Activated CD4-positive, alpha-beta memory T cell treated with anti-CD3 and anti-CD28 coated beads for 36 hours (primary cell): Measurements from ENCODE around the gene OR8B3. TPM values are rescaled to one million over a fixed set of nuclear protein-coding genes. Genes with fewer than 3 reads are reported as not detected.

Experiments
- CTCF ChIA-PET: fragments of 350-600 bp; sonication (Branson Sonifier 250); formaldehyde crosslinking; loops from one replicate; lab custom pipeline; 2021; ENCODE audit warnings: antibody characterized with exemption, inconsistent platforms; lab: Charles Lee
- POLR2A ChIA-PET: fragments of 350-600 bp; sonication (Branson Sonifier 250); formaldehyde crosslinking; loops from one replicate; lab custom pipeline; 2021; ENCODE audit warnings: antibody characterized with exemption; lab: Charles Lee
- DNase-seq: peaks from one replicate; pipeline ENCODE4 v3.0.0-alpha.2; 2020
- H3K27ac Mint-ChIP-seq: one replicate; pipeline ENCODE4 v1.8.0; 2021; ENCODE audit warnings: mixed read lengths
- H3K27me3 Mint-ChIP-seq: one replicate; pipeline ENCODE4 v1.8.0; 2021; ENCODE audit warnings: mixed read lengths
- H3K36me3 Mint-ChIP-seq: one replicate; pipeline ENCODE4 v1.8.0; 2021; ENCODE audit warnings: mixed read lengths
- H3K4me1 Mint-ChIP-seq: one replicate; pipeline ENCODE4 v1.8.0; 2021; ENCODE audit warnings: low read depth, mixed read lengths
- H3K4me3 Mint-ChIP-seq: one replicate; pipeline ENCODE4 v1.8.0; 2021; ENCODE audit warnings: mild to moderate bottlenecking, mixed read lengths
- H3K9me3 Mint-ChIP-seq: one replicate; pipeline ENCODE4 v1.8.0; 2021; ENCODE audit warnings: mixed read lengths
- intact Hi-C: fragments of 100-400 bp; cut with micrococcal nuclease; formaldehyde crosslinking; loops from one replicate; pipeline ENCODE4 v1.15.1; 2023
- total RNA-seq, 2 experiments: library from RNA; stranded (reverse); gene quantifications; one replicate each; pipeline ENCODE4 v1.2.3, GENCODE V29; 2021

OR8B3 gene, protein sequence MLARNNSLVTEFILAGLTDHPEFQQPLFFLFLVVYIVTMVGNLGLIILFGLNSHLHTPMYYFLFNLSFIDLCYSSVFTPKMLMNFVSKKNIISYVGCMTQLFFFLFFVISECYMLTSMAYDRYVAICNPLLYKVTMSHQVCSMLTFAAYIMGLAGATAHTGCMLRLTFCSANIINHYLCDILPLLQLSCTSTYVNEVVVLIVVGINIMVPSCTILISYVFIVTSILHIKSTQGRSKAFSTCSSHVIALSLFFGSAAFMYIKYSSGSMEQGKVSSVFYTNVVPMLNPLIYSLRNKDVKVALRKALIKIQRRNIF
- not detected for total RNA-seq

DNA sequence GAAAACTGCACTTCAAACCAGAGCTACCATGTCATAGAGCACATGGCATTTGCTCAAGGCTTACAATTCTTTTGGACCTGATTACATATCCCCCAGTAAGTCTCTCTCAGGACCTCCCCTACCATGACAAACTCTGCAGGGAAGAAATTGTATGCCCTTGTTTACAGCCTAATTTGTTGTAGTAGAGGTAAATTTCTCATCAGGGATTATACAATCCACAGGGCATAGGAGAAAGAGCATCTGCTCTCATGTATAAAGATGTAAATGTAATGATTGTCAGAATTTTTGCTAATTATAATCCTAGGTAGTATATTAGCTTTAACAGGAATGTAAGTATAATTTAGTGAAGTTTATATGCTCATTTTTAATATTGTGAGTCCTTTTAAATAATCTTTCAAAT is at the start of gene OR8B3:
Gene OR8B3, minus strand, starts transcription at position 101 of the 400 bp plus-strand sequence. CDS start 1,673 bp downstream, outside the sequence.
- no peak for DNase-seq
- peaks cover 2% of the 10 kb centered on the region for H3K4me1 Mint-ChIP-seq
- H3K4me3 Mint-ChIP-seq = no peak within 1 kb of the TSS
- intact Hi-C loops = no loop called here
- H3K9me3 Mint-ChIP-seq = no peaks in the 10 kb centered on the region
- POLR2A ChIA-PET = no interaction called here
- CTCF ChIA-PET = no interaction called here
- no peaks in the 10 kb centered on the region for H3K27me3 Mint-ChIP-seq
- H3K27ac Mint-ChIP-seq = no peak within 1 kb of the TSS
- no peaks in the 10 kb centered on the region for H3K36me3 Mint-ChIP-seq

DNA sequence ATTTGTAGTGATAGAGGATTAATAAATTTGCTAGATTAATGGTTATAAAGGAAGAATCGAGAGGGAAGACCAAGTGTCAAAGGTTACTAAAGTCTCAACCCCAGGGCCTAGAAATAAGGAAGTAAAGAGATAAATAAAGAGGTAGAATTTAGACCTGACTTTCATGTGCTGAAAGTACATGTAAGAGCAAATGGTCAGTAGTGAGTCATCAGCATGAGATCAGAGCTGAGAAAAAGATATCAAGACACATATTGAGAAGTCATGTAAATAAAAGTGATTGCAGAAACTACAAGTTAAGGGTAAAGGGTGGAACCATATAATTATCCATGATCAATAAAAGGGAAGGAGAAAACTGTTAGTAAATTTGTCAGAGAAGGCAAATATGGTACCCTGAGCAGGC is 48.1 kb upstream of the OR8B3 start:
- no peaks in the 10 kb centered on the region for H3K9me3 Mint-ChIP-seq
- no peak overlapping the region for H3K4me3 Mint-ChIP-seq
- no peak overlapping the region for H3K27ac Mint-ChIP-seq
- CTCF ChIA-PET = no interaction called here
- no peak for DNase-seq
- intact Hi-C loops = no loop called here
- H3K27me3 Mint-ChIP-seq = peaks cover 2% of the 10 kb centered on the region
- no peaks in the 10 kb centered on the region for H3K4me1 Mint-ChIP-seq
- POLR2A ChIA-PET = no interaction called here
- H3K36me3 Mint-ChIP-seq = no peaks in the 10 kb centered on the region

DNA sequence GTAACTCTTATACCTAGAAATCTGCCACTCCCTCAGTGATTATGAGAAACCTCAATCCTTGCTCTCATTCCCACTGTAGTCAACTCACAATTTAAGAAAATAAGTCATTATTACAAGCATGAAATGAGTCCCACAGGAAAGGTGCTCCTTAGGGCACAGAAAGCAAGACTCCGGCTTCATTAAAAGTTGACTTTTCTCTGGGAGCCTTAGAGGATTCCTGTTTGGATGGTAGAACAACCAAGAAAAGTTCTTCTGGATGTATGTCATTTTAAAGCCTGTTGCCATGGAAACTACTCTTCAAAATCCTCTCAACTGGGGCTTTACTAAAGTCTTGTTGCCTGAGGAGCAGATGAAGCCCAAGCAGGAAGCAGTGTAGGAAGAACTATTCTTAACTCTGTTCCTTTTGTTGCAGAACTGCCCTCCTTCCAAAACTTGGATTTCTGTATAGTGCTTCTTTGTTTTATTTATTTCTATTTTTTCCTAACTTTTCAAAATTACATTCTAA is 46.9 kb upstream of the OR8B3 start, which contains the start of gene OR8B8:
Gene OR8B8, minus strand, starts transcription at position 51 of the 505 bp plus-strand sequence. CDS start 4,611 bp downstream, outside the sequence.
- no peak within 1 kb of the TSS for H3K27ac Mint-ChIP-seq
- H3K9me3 Mint-ChIP-seq = no peaks in the 10 kb centered on the region
- no peak for DNase-seq
- CTCF ChIA-PET = no interaction called here
- no peaks in the 10 kb centered on the region for H3K4me1 Mint-ChIP-seq
- H3K4me3 Mint-ChIP-seq = no peak within 1 kb of the TSS
- no peaks in the 10 kb centered on the region for H3K36me3 Mint-ChIP-seq
- peaks cover 2% of the 10 kb centered on the region for H3K27me3 Mint-ChIP-seq
- POLR2A ChIA-PET = no interaction called here
- intact Hi-C loops = no loop called here

DNA sequence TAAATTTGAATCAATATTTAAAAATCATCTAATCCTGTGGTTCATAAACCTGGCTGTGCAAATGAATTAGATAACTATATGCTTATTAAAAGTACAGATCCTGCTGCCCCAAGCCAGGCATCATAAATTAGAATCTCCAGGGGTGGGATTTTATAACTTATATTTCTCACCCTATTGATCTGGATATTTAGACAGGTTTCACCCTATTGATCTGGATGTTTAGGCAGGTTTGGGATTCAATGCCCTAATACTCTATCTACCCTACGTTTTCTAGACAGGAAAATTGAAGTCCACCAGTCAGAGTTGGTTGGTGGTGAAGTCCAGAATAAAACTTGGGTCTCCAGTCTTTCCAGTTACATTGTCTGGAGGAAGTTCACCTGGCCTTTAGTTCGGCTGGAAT is 44.0 kb upstream of the OR8B3 start:
- Mint-ChIP-seq H3K4me1 (no peaks in the 10 kb centered on the region), H3K36me3 (no peaks in the 10 kb centered on the region), H3K27ac (no peak overlapping the region), H3K27me3 (peaks cover 2% of the 10 kb centered on the region), H3K9me3 (no peaks in the 10 kb centered on the region), H3K4me3 (no peak overlapping the region)
- intact Hi-C loops = no loop called here
- POLR2A ChIA-PET = no interaction called here
- CTCF ChIA-PET = interaction anchor here (0.7 kb wide), 1 partner anchor 142 kb away, joined by 3 read pairs; no protein-coding TSS in a partner anchor
- DNase-seq = no peak

DNA sequence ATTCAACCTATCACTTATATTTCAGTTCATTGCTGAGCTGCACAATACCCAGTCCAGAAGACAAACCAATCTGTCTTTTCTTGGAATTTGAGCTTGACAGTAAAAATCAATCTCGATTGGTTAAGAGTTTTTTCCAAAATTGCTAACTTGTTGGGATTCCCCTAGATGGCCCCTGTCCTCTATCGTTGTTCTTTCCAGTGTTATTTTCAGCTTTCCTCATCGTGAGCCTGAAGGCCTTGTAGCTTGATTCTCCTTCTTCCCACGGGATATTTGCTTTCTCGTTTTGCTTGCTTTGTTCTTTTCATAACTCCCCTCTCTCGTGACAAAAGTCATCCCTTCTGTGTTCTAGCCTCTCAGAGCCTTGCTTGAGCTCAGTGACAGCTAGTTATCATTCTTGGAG is 43.6 kb upstream of the OR8B3 start:
- CTCF ChIA-PET = interaction anchor here (0.7 kb wide), 1 partner anchor 143 kb away, joined by 3 read pairs; no protein-coding TSS in a partner anchor

DNA sequence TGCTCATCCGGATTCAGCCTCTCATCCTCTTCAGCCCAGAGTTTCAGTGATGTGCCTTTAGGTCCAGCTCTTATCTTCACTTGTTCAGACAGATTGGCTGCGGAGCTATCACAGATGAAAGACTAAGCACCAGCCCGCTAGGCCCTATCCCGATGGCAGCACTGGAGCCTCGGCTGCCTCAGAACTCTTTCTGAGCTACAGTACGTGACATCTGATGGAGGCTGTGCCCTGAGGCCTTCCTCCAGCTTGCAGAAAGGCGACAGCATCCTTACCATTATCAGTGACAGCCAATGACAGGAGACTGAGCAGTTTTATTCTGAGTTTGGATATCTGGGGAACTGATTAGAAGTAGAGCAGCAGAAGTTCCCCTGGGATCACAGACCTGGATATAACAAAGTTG is 42.7 kb upstream of the OR8B3 start:
- Mint-ChIP-seq H3K9me3 (no peaks in the 10 kb centered on the region), H3K4me3 (no peak overlapping the region), H3K27ac (no peak overlapping the region), H3K36me3 (no peaks in the 10 kb centered on the region), H3K27me3 (peaks cover 1% of the 10 kb centered on the region), H3K4me1 (no peaks in the 10 kb centered on the region)
- no peak for DNase-seq
- ChIA-PET CTCF (no interaction called here), POLR2A (no interaction called here)
- intact Hi-C loops = no loop called here

More for the DNA sequence above, 43.6 kb upstream of the OR8B3 start:
- Mint-ChIP-seq H3K27ac (no peak overlapping the region), H3K36me3 (no peaks in the 10 kb centered on the region), H3K4me1 (no peaks in the 10 kb centered on the region), H3K27me3 (peaks cover 1% of the 10 kb centered on the region), H3K4me3 (no peak overlapping the region), H3K9me3 (no peaks in the 10 kb centered on the region)
- intact Hi-C loops = no loop called here
- POLR2A ChIA-PET = no interaction called here
- DNase-seq = no peak

DNA sequence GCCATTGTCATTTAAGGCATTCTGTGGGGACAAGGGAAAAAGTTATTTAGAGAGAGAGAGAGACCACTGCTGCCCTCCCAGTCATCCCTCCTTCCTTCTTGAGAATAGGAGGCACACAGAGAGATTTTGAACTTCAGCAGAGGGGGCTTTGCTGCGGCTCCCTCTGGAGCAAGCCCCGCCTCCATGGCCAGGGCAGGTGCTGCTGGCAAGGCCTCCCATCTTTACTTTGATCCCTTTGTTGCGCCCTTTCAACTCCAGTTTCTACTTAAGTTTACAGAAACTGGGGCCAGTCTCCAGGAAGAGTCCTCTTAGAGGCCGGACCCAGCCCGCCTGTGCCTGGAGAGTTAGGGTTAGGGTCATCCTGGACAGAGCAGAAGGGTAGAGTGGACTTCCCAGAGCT is 42.3 kb upstream of the OR8B3 start:
- intact Hi-C loops = no loop called here
- ChIA-PET POLR2A (no interaction called here), CTCF (no interaction called here)
- H3K36me3 Mint-ChIP-seq = no peaks in the 10 kb centered on the region
- peaks cover 1% of the 10 kb centered on the region for H3K27me3 Mint-ChIP-seq
- H3K27ac Mint-ChIP-seq = no peak overlapping the region
- H3K4me1 Mint-ChIP-seq = no peaks in the 10 kb centered on the region
- DNase-seq = no peak
- no peak overlapping the region for H3K4me3 Mint-ChIP-seq
- H3K9me3 Mint-ChIP-seq = no peaks in the 10 kb centered on the region

DNA sequence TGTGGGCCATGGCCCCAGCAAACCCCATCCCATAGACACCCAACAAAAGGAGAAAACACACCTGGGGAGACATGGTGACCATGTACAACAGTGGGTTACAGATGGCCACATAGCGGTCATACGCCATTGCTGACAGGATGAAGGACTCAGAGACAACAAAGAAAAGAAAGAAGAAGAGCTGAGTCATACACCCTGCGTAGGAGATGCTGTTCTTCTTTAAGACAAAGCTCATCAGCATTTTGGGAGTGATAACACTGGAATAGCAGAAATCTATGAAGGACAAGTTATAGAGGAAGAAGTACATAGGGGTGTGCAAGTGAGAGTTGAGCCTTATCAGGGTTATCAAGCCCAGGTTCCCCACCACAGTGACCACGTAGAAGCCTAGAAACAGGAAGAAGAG is 41.8 kb upstream of the OR8B3 start:
- intact Hi-C loops = no loop called here
- ChIA-PET POLR2A (no interaction called here), CTCF (no interaction called here)
- H3K36me3 Mint-ChIP-seq = no peaks in the 10 kb centered on the region
- H3K9me3 Mint-ChIP-seq = no peaks in the 10 kb centered on the region
- H3K27me3 Mint-ChIP-seq = peaks cover 1% of the 10 kb centered on the region
- no peak overlapping the region for H3K4me3 Mint-ChIP-seq
- H3K4me1 Mint-ChIP-seq = no peaks in the 10 kb centered on the region
- no peak overlapping the region for H3K27ac Mint-ChIP-seq
- no peak for DNase-seq

DNA sequence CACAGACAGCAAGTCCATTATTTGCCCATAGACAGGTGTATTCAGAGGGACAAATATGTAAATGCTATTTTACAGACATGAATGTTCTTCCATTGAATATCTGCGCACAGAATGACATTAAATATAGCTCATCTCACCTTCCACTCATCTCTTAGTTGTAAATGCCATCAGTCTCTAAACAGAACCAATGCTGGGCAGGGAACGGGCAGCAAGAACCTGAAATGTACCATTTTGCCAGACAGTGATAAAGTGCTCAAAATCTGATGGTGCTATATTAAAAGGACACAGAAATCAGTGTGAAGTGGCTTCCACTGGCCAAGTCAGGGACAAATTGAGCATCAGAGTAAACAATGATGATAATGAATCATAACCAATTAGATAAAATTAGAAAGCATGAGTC is 35.9 kb upstream of the OR8B3 start:
- no peak for DNase-seq
- intact Hi-C loops = no loop called here
- ChIA-PET CTCF (no interaction called here), POLR2A (no interaction called here)
- Mint-ChIP-seq H3K27me3 (no peaks in the 10 kb centered on the region), H3K36me3 (no peaks in the 10 kb centered on the region), H3K9me3 (peaks cover 2% of the 10 kb centered on the region), H3K27ac (no peak overlapping the region), H3K4me3 (no peak overlapping the region), H3K4me1 (no peaks in the 10 kb centered on the region)

DNA sequence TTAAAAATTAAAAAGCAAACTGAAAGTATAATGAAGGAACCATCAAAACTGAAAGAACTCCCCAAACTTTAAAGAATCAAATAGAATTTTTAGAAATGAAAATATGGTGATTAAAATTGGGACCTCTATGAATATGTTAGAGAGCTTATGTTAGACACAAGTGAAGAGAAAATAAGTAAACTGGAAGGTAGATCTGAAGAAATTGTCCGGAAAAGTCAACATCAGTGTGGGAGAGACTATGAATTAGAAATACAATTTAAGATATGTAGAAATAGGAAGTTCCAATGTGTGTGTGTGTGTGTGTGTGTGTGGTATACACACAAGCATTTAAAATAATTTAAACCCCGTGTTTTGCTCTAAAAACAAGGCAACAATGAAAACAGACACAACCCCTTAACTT is 30.8 kb upstream of the OR8B3 start:
- Mint-ChIP-seq H3K27me3 (no peaks in the 10 kb centered on the region), H3K36me3 (no peaks in the 10 kb centered on the region), H3K4me3 (no peak overlapping the region), H3K27ac (no peak overlapping the region), H3K9me3 (peaks cover 8% of the 10 kb centered on the region), H3K4me1 (no peaks in the 10 kb centered on the region)
- ChIA-PET CTCF (interaction anchor here (1.0 kb wide), 2 partner anchors 10 to 28 kb away, joined by 3 read pairs; no protein-coding TSS in a partner anchor), POLR2A (no interaction called here)
- no peak for DNase-seq
- intact Hi-C loops = no loop called here

DNA sequence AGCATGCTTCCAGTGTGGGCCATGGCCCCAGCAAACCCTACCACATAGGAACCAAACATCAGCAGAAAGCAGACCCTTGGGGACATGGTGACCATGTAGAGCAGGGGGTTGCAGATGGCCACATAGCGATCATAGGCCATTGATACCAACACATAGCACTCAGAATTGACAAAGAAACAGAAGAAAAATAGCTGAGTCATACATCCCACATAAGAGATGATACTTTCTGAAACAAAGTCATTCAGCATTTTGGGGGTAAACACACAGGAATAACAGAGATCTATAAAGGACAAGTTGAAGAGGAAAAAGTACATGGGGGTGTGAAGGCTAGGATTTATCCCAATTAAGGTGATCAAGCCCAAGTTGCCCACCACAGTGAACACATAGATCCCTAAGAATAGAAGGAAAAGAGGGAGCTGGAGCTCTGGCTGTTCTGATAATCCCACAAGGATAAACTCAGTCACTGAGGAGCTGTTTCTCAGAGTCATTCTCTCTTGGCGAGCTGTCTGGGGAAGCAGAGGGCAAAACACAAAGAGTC is 25.6 kb upstream of the OR8B3 start, which contains the start of gene OR8B4:
Gene OR8B4, minus strand, starts transcription at position 488 of the 538 bp plus-strand sequence. Its CDS starts 0 bp downstream, at position 488.
- intact Hi-C loops = no loop called here
- POLR2A ChIA-PET = no interaction called here
- Mint-ChIP-seq H3K27me3 (peaks cover 3% of the 10 kb centered on the region), H3K36me3 (no peaks in the 10 kb centered on the region), H3K9me3 (peaks cover 4% of the 10 kb centered on the region), H3K27ac (no peak within 1 kb of the TSS), H3K4me3 (no peak within 1 kb of the TSS), H3K4me1 (no peaks in the 10 kb centered on the region)
- CTCF ChIA-PET = no interaction called here
- DNase-seq = no peak

DNA sequence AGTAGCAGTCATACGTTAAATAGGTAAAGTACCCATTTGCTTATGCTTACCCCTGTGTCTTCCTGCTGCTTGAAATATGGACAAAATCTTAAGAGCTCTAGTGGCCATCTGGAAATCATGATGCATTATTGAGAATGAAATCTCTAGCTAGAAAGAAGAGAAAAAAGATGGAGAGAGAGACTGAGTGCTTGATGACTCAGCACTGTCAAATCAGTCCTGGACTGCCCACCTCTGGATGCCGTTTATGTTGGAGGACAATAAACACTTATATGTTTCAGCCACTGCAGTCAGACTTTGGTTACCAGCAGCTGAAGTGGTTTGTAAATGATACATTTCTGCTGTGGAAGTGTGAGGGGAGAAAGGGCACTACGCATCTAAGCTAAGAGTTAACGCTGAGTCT is 22.2 kb upstream of the OR8B3 start:
- no peaks in the 10 kb centered on the region for H3K36me3 Mint-ChIP-seq
- ChIA-PET CTCF (no interaction called here), POLR2A (no interaction called here)
- no peaks in the 10 kb centered on the region for H3K9me3 Mint-ChIP-seq
- no peak overlapping the region for H3K27ac Mint-ChIP-seq
- DNase-seq = no peak
- no peaks in the 10 kb centered on the region for H3K4me1 Mint-ChIP-seq
- intact Hi-C loops = no loop called here
- peaks cover 5% of the 10 kb centered on the region for H3K27me3 Mint-ChIP-seq
- no peak overlapping the region for H3K4me3 Mint-ChIP-seq
